AG04450 (cell line): ENCODE data around the gene BANF2. TPM values are rescaled to one million over a fixed set of nuclear protein-coding genes. Genes with fewer than 3 reads are reported as not detected.
"Not testable (repeated sequence)": the region's sequence is repeated elsewhere in the genome, so short reads cannot be mapped to it uniquely, and the experiment has no call there.

Experiments
- CTCF ChIA-PET: fragments of 300-600, 350-600 bp; formaldehyde crosslinking; extraction: SDS; loops from one replicate; lab custom pipeline; 2022; ENCODE audit warnings: antibody characterized with exemption, inconsistent platforms; lab: Charles Lee
- POLR2A ChIA-PET: fragments of 350-600 bp; formaldehyde crosslinking; extraction: SDS; loops from one replicate; lab custom pipeline; 2021; ENCODE audit warnings: antibody characterized with exemption, inconsistent platforms; lab: Yijun Ruan, JAX
- DNase-seq: peaks from one replicate; pipeline ENCODE4 v3.0.0-alpha.2; 2011; ENCODE audit warnings: low read depth, low spot score
- H3K27ac ChIP-seq: one replicate; pipeline ENCODE4 v1.5.1; 2012; ENCODE audit warnings: low read depth, low read length, control low read depth
- H3K27me3 ChIP-seq: one replicate; pipeline ENCODE4 v1.6.0; 2012; ENCODE audit warnings: low read length; ENCODE audit not compliant: control insufficient read depth, insufficient read depth
- H3K4me3 ChIP-seq: 2 replicates; pipeline ENCODE4 v1.5.1; 2011; ENCODE audit warnings: mild to moderate bottlenecking, low read depth, low read length, control low read depth
- H3K9me3 ChIP-seq: 2 replicates; pipeline ENCODE4 v1.5.1; 2012; ENCODE audit warnings: low read length; ENCODE audit not compliant: control insufficient read depth, insufficient read depth
- CTCF ChIP-seq: IDR thresholded peaks from 2 replicates; pipeline ENCODE4 v1.5.1; 2011; ENCODE audit warnings: low read depth, low read length, control low read depth, inconsistent platforms
- polyA plus RNA-seq: library from polyadenylated mRNA; depleted of rRNA; stranded (reverse); fragments of >200 nt; gene quantifications from 2 replicates; pipeline ENCODE4 v1.2.3, GENCODE V29; 2011

Gene BANF2
- polyA plus RNA-seq, 1 experiment: not detected

- no peak for DNase-seq
- Histone ChIP-seq H3K4me3 (no peak overlapping the region), H3K27ac (no peak overlapping the region), H3K9me3 (no peaks in the 10 kb centered on the region), H3K27me3 (no peaks in the 10 kb centered on the region)
- ChIA-PET CTCF (interaction anchor here (3.3 kb wide), 1 partner anchor 24 kb away, joined by 10 read pairs; the partner anchor contains the start of gene RRBP1), POLR2A (no interaction called here)
- TF ChIP-seq CTCF: no peak
Observed at GRCh38 chr20:17706632-17707031, 6.9 kb downstream of the BANF2 start.

GRCh38 chr20:17707951-17708350 is 8.2 kb downstream of the BANF2 start:
- not testable (repeated sequence) for H3K9me3 ChIP-seq, H3K27me3 ChIP-seq, H3K27ac ChIP-seq, DNase-seq, H3K4me3 ChIP-seq
- ChIA-PET POLR2A (interaction anchor here (1.2 kb wide), 1 partner anchor 26 kb away, joined by 8 read pairs; the partner anchor contains the start of gene RRBP1), CTCF (interaction anchor here (0.7 kb wide), 1 partner anchor 104 kb away, joined by 3 read pairs; no protein-coding TSS in a partner anchor)

- DNase-seq: no peak
- POLR2A ChIA-PET: interaction anchor here (0.9 to 1.2 kb wide), 2 partner anchors 26 to 39 kb away, joined by 3 to 8 read pairs; partner anchors contain the start of gene RRBP1
- no peak overlapping the region for H3K4me3 ChIP-seq
- no peak for TF ChIP-seq CTCF
- H3K27ac ChIP-seq: no peak overlapping the region
- no peaks in the 10 kb centered on the region for H3K9me3 ChIP-seq
- no peaks in the 10 kb centered on the region for H3K27me3 ChIP-seq
- CTCF ChIA-PET: no interaction called here
Observed at GRCh38 chr20:17708675-17709360, 9.1 kb downstream of the BANF2 start.

- DNase-seq: no peak
- CTCF ChIA-PET: interaction anchor here (1.3 kb wide), 1 partner anchor 188 kb away, joined by 4 read pairs; no protein-coding TSS in a partner anchor
- POLR2A ChIA-PET: interaction anchor here (0.5 to 1.2 kb wide), 2 partner anchors 18 to 27 kb away, joined by 3 to 8 read pairs; partner anchors contain the start of gene RRBP1
Observed at GRCh38 chr20:17709361-17710293, 9.9 kb downstream of the BANF2 start.

More at GRCh38 chr20:17709361-17710293, 9.9 kb downstream of the BANF2 start:
- Histone ChIP-seq H3K27ac (no peak overlapping the region), H3K9me3 (no peaks in the 10 kb centered on the region), H3K4me3 (no peak overlapping the region), H3K27me3 (no peaks in the 10 kb centered on the region)
- TF ChIP-seq CTCF: no peak
